Stimulated activated CD4-positive, alpha-beta T cell treated with anti-CD3 and anti-CD28 coated beads, Interleukin-15, amount 100 ng/mL, for 48 hours (primary cell): ENCODE results near the gene PGAM2.

Experiments
- DNase-seq, 2 donors: peaks; one replicate each; pipeline ENCODE4 v3.0.0-alpha.2; 2020; ENCODE audit warnings: low read depth in 2 of 2

The PGAM2 gene

DNA sequence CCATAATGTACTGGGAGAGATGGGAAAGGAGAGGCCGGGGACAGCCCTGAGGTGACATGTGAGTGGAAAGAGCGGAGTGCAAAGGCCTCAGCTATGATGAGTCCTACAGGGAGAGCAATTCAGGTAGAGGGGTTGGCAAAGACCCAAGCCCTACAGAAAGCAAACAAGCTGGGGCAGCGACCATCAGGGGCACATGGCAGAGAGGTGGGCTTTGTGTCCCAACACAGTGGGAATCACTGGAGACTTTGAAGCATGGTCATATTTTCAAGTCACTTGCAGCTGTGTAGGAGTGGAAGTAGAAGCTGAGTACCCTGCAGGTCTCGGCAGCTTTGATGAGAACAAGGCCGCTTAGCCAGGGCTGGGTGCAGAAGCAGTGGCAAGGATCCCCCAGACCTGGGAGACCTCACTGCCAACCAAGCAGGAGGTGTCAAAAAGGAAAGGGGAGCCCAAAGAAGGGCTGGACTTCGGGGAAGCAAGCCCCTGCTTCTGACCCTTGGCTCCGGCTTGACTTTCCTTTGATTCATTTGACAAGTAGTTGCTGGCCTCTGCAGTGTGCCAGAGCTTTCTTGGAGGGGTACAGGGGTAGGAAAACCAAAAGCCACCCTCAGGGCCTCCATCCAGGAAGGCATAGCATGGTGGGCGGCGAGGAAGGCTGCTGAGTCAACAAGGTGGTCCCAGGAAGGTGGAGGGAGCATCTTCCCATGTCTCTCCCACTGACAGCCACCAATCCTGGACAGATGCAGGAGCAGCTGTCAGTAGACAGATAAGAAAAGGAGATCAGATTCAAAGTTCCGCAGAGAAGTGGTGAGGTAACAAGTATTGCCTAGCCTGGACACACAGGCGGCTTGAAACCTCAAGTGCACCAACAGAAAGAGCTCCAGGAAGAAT is 1.9 kb upstream of the PGAM2 start:
- DNase-seq: no peak

DNA sequence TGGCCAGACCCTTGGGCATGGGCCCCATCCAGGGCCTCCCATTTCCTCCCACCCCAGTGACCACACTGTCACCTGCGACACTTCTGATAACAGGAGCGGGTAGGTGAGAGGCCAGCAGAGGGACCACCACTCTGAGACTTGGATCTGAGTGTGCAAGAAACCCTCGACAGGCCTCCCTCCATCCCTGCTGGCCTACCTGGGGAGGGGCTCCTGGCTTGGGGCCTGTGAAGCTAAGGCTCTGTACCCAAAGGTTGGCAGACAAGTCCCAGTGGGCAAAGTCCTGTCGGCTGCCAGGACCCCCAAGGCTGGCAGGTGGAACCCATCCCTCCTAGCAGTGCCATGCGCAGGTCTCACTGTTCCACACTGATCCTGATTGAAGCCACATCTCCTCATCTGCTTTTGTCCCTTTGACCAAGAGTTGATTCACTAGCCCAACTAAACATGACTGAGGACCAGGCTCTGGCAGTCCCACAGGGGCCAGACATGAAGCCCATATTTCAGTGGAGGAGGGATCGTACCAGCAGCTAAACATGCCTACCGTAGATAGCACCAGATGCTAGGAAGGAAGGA is 1.2 kb upstream of the PGAM2 start:
- DNase-seq: no peak

- no peak for DNase-seq
These were observed 719 bp upstream of the PGAM2 start for GRCh38 chr7:44066111-44066460.

DNA sequence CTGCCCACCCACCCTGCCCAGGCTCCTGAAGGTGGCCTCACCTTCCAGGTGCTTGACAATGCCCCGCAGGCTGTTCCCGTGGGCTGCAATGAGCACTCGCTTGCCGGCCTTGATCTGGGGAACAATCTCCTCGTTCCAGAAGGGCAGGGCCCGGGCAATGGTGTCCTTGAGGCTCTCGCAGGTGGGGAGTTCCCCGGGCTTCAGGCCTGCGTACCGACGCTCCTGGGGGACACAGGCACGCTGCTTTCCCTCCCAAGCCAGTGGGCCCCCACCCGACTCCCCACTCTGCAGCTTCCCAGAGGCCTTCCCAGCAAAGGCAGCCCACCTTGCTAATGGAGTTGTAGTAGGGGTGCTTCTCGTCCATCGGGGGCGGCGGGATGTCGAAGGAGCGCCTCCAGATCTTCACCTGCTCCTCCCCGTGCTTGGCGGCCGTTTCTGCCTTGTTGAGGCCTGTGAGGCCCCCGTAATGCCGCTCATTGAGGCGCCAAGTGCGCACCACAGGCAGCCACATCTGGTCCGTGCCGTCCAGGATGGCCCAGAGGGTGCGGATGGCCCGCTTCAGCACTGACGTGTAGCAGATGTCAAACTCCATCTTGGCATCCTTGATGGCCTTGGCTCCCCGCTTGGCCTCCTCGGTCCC is 456 bp downstream of the PGAM2 start:
- DNase-seq: no peak

DNA sequence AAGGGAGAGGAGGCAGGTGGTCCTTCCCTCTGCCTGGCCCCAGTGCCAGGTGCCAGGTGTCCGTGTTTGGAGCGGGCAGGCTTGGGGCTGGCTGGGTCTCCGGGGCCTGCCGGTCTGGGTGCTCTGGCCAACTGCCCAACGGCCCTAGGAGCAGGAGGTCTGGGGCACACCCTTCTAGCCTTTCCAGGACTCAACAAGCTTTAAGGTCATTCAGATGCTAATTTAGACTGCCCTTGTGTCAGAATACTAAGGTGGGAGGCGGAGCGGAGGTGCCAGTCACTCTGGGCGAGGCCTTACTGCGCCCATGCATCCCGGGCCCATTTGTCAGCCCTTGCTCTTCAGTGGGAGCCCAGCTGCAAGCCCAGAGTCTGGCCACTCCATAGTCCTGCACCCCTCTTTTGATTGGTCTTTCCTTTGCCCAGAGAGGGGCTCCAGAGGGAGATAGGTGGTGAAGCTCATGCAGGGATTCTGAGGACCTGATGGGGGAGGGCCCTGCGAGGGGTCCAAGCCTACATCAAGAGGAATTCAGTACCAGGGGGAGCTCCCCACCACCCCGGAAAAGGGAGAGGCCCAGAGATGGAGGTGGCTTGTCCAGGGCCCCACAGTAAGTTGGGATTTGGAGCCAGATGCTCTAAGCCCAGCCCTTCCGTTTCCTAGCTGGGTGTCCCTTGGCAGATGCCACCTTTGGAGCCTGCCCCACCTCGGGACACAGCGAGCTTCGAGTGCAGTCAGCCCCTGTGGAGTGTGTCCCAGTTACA is 1.3 kb downstream of the PGAM2 start:
- DNase-seq: no peak

DNA sequence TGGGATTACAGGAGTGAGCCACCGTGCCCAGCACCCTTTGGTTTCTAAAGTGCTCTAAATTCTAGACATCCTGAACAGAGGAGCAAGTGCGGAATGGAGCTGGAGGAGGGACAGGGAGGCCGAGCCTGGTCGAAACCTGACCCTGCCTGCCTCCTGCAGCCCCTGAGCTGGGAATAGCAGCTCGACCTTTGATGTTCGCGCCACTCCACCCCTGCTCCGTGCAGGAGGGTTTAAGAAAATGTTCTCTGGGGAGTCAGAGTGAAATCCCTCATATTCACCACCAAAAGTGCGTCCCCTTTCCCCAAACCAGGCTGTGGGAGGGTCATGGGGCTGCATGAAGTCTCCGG is 1.8 kb downstream of the PGAM2 start:
- DNase-seq: no peak

GRCh38 chr7:44062903-44063295 is 2.5 kb downstream of the PGAM2 start:
- no peak for DNase-seq

DNA sequence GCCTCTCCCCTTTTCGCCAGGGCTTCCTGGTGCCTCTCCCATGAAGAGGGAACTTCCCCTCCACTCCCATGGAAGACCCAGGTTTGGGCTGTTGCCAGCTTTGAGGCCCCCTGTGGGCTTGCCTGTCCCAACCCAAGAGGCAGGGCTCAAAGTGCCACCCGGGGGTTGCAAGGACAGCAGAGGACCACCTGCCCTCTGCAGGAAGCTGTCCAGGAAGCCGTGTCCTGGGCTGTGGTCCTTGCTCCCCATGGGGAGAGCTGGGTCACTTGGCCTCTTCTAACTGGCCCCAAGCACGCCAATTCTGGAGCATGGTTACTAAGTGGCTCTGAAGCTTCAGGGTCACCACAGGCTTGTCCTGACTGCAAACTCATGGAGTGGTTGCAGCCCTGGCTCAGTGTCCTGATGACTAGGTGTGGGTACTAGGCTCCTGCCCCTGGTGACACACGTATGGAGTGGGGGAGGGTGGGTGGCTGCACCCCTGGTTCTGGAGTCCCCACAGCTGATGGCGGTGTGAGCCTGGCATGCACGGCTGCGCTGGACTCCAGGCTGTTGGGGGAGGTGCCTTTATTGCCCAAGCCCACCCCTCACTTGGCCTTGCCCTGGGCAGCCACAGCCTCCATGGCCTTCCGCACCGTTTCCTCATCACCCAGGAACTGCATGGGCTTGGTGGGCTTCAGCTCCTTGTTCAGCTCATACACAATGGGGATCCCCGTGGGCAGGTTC is 3.0 kb downstream of the PGAM2 start:
- no peak for DNase-seq

GRCh38 chr7:44061645-44062179 is 3.7 kb downstream of the PGAM2 start:
- DNase-seq: no peak

DNA sequence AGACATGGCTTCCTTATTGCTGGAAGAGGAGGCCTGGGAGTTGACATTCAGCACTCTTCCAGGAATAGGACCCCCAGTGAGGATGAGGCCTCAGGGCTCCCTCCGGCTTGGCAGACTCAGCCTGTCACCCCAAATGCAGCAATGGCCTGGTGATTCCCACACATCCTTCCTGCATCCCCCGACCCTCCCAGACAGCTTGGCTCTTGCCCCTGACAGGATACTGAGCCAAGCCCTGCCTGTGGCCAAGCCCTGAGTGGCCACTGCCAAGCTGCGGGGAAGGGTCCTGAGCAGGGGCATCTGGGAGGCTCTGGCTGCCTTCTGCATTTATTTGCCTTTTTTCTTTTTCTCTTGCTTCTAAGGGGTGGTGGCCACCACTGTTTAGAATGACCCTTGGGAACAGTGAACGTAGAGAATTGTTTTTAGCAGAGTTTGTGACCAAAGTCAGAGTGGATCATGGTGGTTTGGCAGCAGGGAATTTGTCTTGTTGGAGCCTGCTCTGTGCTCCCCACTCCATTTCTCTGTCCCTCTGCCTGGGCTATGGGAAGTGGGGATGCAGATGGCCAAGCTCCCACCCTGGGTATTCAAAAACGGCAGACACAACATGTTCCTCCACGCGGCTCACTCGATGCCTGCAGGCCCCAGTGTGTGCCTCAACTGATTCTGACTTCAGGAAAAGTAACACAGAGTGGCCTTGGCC is 4.3 kb downstream of the PGAM2 start:
- DNase-seq: no peak

DNA sequence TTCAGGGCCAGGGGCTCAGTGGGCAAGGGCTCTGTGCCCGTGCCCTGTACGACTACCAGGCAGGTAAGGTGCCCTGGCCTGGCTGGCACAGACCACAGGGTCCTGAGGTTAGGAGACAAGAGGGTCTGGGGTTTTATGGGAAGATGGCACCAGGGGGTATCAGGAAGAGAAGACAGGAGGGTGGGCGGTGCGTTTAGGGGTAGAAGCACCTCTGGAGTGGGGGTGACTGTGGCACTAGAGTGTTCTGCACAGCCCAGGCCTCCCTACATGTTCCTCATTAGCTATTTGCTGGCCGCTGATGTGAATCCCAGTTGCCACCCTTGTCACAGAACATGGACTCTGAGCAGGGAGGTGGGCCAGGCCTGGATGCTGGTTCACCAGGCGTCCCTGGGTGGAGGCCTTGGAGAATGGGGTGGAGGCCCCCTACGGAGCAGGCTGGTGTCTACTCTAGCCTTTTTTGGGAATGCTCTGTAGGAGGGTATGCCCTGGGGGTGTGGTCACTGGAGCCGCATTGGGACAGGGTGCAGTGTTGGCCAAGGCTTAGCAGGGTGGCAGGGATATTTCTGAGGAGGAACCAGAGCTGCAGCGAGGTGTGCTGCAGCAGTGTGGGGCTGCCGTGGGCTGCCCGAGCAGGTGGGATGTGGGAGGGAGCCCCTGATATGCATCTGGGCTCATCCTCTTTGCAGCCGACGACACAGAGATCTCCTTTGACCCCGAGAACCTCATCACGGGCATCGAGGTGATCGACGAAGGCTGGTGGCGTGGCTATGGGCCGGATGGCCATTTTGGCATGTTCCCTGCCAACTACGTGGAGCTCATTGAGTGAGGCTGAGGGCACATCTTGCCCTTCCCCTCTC is 5.0 kb downstream of the PGAM2 start:
- no peak for DNase-seq

GRCh38 chr7:44059219-44060090 is 5.9 kb downstream of the PGAM2 start:
- no peak for DNase-seq

DNA sequence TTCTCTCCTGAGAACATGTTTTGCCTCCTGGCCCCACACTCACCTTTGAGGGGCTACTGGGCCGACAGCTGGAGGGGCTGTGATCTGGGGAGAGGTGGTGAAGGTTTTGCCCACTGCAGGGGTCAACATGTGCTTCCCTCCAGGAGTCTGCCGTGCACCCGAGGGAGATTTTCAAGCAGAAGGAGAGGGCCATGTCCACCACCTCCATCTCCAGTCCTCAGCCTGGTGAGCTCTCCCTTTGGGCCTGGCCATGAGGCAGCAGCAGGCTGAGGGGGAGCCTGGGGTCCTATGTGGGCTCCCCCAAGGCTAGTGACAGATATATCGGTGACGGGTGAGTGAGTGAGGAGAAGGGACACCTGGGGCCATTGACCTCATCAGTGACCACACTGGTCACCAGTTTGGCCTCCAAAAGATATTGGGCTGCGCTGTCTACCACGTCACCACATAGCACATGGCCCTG is 6.6 kb downstream of the PGAM2 start:
- no peak for DNase-seq

- DNase-seq: no peak
These were observed 7.3 kb downstream of the PGAM2 start for GRCh38 chr7:44057849-44058758.

- DNase-seq: no peak
These were observed 8.1 kb downstream of the PGAM2 start for GRCh38 chr7:44057181-44057848.

DNA sequence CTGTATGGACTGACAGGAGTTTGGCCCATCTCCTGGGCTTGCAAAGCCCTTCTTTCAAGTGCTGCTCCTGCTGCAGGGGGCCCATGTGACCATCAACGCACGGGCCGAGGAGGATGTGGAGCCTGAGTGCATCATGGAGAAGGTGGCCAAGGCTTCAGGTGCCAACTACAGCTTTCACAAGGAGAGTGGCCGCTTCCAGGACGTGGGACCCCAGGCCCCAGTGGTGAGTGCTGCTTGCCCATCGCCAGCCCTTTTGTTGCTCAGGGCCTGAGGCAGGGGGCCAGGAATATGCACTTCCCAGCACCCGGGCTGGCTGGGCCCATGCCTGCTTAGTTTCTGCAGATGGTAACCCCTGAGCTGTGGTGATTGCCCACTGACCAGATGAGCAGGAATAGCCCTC is 8.7 kb downstream of the PGAM2 start:
- DNase-seq: no peak

- no peak for DNase-seq
These were observed 12.5 kb downstream of the PGAM2 start for GRCh38 chr7:44052771-44053365.
